ENCODE results near the gene HMGN4.

Gene HMGN4

DNA sequence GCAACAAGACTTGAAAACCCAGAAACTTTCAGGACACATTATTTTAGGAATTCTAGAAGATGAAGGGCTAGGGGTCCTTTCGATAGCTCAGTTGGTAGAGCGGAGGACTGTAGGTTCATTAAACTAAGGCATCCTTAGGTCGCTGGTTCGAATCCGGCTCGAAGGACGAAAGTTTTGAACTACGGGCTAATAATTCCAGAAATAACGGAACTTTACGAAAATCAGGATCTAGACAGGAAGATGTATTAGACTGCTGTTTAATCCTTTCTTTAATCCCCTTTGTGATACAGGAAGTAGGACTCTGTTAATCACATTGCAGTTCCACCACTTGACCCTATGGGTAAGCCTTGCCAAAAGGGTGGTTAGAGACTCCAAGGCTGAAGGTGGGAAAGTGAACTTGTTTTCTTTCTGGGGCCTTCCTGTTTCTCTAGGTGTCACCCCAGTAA is 37.4 kb downstream of the HMGN4 start:
- peaks cover 0 to 8% (median 6%) of the 10 kb centered on the region in 5 donors for H3K9me3 ChIP-seq (ENCODE audit: control insufficient read depth in 5 of 5, low read length in 5 of 5)
- H3K27ac ChIP-seq (ENCODE audit: low read depth, low read length) = no peak overlapping the region
- H3K36me3 ChIP-seq (ENCODE audit: control insufficient read depth in 5 of 5, insufficient read depth in 5 of 5, low read length in 5 of 5) = no peaks in the 10 kb centered on the region
- no peaks in the 10 kb centered on the region for H3K27me3 ChIP-seq (ENCODE audit: control insufficient read depth in 5 of 5, insufficient read depth in 4 of 5, low read length in 5 of 5)
- H3K9ac ChIP-seq (ENCODE audit: low read length in 5 of 5) = no peak overlapping the region
- H3K4me1 ChIP-seq (ENCODE audit: control insufficient read depth in 5 of 5, insufficient read depth in 5 of 5, low read length in 5 of 5) = peaks cover 4 to 21% (median 13%) of the 10 kb centered on the region in 5 donors
- H3K4me3 ChIP-seq (ENCODE audit: low read depth in 1 of 5, low read length in 5 of 5) = no peak overlapping the region

DNA sequence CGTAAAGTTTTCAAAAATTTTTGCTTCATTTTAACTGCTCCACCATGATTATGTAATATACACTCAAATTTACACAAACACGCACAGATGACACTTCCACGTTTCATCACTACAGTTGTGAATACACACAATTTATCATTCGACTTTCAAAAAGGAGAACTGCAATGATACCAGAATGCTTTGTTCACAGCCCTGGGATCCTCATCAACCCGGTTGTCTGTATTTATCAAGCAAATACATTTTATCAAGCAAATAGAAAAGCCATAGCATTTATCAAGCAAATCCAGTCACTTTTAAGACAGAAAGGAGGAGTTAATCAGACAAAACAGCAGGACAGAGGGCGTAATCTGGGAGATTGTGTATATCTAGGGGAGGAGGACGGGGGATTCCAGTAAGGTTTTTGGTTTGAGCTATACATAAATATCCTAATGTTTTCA is 38.3 kb downstream of the HMGN4 start:
- Histone ChIP-seq H3K4me1 (ENCODE audit: control insufficient read depth in 5 of 5, insufficient read depth in 5 of 5, low read length in 5 of 5) (peaks cover 4 to 21% (median 13%) of the 10 kb centered on the region in 5 donors), H3K9ac (ENCODE audit: low read length in 5 of 5) (peak overlapping the region in 1 of 5 donors; percentile 57), H3K9me3 (ENCODE audit: control insufficient read depth in 5 of 5, low read length in 5 of 5) (peaks cover 0 to 8% (median 6%) of the 10 kb centered on the region in 5 donors), H3K27ac (ENCODE audit: low read depth, low read length) (no peak overlapping the region), H3K4me3 (ENCODE audit: low read depth in 1 of 5, low read length in 5 of 5) (peak overlapping the region; percentile 19 to 68 (median 46)), H3K36me3 (ENCODE audit: control insufficient read depth in 5 of 5, insufficient read depth in 5 of 5, low read length in 5 of 5) (no peaks in the 10 kb centered on the region), H3K27me3 (ENCODE audit: control insufficient read depth in 5 of 5, insufficient read depth in 4 of 5, low read length in 5 of 5) (no peaks in the 10 kb centered on the region)

- H3K27me3 ChIP-seq (ENCODE audit: control insufficient read depth in 5 of 5, insufficient read depth in 4 of 5, low read length in 5 of 5) = no peaks in the 10 kb centered on the region
- peaks cover 0 to 8% (median 6%) of the 10 kb centered on the region in 5 donors for H3K9me3 ChIP-seq (ENCODE audit: control insufficient read depth in 5 of 5, low read length in 5 of 5)
- H3K9ac ChIP-seq (ENCODE audit: low read length in 5 of 5) = peak overlapping the region in 3 of 5 donors; percentile 27 to 57 (median 28)
- H3K4me3 ChIP-seq (ENCODE audit: low read depth in 1 of 5, low read length in 5 of 5) = peak overlapping the region; percentile 19 to 68 (median 46)
- H3K36me3 ChIP-seq (ENCODE audit: control insufficient read depth in 5 of 5, insufficient read depth in 5 of 5, low read length in 5 of 5) = no peaks in the 10 kb centered on the region
- H3K27ac ChIP-seq (ENCODE audit: low read depth, low read length) = no peak overlapping the region
- peaks cover 0 to 18% (median 13%) of the 10 kb centered on the region in 5 donors for H3K4me1 ChIP-seq (ENCODE audit: control insufficient read depth in 5 of 5, insufficient read depth in 5 of 5, low read length in 5 of 5)
These were observed 39.0 kb downstream of the HMGN4 start for GRCh38 chr6:26576929-26577719.

DNA sequence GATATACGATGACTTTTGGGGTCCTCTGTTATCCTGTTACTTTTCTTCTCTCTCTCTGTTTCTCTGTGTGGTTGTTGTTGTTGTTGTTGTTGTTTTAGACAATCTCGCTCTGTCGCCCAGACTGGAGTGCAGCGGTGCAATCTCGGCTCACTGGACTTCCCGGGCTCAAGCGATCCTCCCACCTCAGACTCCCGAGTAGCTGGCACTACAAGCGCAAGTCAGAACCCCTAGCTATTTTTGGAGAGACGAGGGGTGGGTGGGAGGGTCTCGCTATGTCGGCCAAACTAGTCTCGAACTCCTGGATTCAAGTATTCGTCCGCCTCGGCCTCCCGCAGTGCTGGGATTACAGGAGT is 39.5 kb downstream of the HMGN4 start:
- Histone ChIP-seq H3K4me3 (ENCODE audit: low read depth in 1 of 5, low read length in 5 of 5) (peak overlapping the region; percentile 19 to 68 (median 46)), H3K9me3 (ENCODE audit: control insufficient read depth in 5 of 5, low read length in 5 of 5) (peaks cover 0 to 8% (median 6%) of the 10 kb centered on the region in 5 donors), H3K27me3 (ENCODE audit: control insufficient read depth in 5 of 5, insufficient read depth in 4 of 5, low read length in 5 of 5) (no peaks in the 10 kb centered on the region), H3K36me3 (ENCODE audit: control insufficient read depth in 5 of 5, insufficient read depth in 5 of 5, low read length in 5 of 5) (no peaks in the 10 kb centered on the region), H3K4me1 (ENCODE audit: control insufficient read depth in 5 of 5, insufficient read depth in 5 of 5, low read length in 5 of 5) (peaks cover 0 to 15% (median 13%) of the 10 kb centered on the region in 5 donors), H3K27ac (ENCODE audit: low read depth, low read length) (no peak overlapping the region), H3K9ac (ENCODE audit: low read length in 5 of 5) (no peak overlapping the region)

DNA sequence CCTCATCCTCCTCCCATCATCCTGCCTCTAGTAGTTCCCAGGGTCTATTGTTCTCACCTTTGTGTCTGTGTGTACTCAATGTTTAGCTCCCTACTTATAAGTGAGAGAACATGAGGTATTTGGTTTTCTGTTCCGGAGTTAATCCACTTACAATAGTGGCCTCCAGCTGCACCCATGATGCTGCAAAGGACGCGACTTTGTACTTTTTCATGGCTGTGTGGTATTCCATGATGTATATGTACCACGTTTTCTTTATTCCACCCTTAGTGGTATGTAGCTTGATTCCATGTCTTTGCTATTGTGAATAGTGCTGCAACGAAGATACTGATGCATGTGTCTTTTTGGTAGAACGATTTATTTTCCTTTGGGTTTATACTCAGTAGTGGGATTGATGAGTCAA is 40.1 kb downstream of the HMGN4 start:
- H3K36me3 ChIP-seq (ENCODE audit: control insufficient read depth in 5 of 5, insufficient read depth in 5 of 5, low read length in 5 of 5) = no peaks in the 10 kb centered on the region
- peaks cover 0 to 8% (median 6%) of the 10 kb centered on the region in 5 donors for H3K9me3 ChIP-seq (ENCODE audit: control insufficient read depth in 5 of 5, low read length in 5 of 5)
- H3K27me3 ChIP-seq (ENCODE audit: control insufficient read depth in 5 of 5, insufficient read depth in 4 of 5, low read length in 5 of 5) = peaks cover 0 to under 1% (median 0%) of the 10 kb centered on the region in 5 donors
- peaks cover 0 to 15% (median 10%) of the 10 kb centered on the region in 5 donors for H3K4me1 ChIP-seq (ENCODE audit: control insufficient read depth in 5 of 5, insufficient read depth in 5 of 5, low read length in 5 of 5)
- no peak overlapping the region for H3K4me3 ChIP-seq (ENCODE audit: low read depth in 1 of 5, low read length in 5 of 5)
- H3K9ac ChIP-seq (ENCODE audit: low read length in 5 of 5) = no peak overlapping the region
- no peak overlapping the region for H3K27ac ChIP-seq (ENCODE audit: low read depth, low read length)

GRCh38 chr6:26578741-26579140 is 40.6 kb downstream of the HMGN4 start:
- H3K9me3 ChIP-seq (ENCODE audit: control insufficient read depth in 5 of 5, low read length in 5 of 5) = peaks cover 0 to 8% (median 6%) of the 10 kb centered on the region in 5 donors
- no peak overlapping the region for H3K27ac ChIP-seq (ENCODE audit: low read depth, low read length)
- peaks cover 0 to 3% (median 0%) of the 10 kb centered on the region in 5 donors for H3K27me3 ChIP-seq (ENCODE audit: control insufficient read depth in 5 of 5, insufficient read depth in 4 of 5, low read length in 5 of 5)
- no peaks in the 10 kb centered on the region for H3K36me3 ChIP-seq (ENCODE audit: control insufficient read depth in 5 of 5, insufficient read depth in 5 of 5, low read length in 5 of 5)
- no peak overlapping the region for H3K4me3 ChIP-seq (ENCODE audit: low read depth in 1 of 5, low read length in 5 of 5)
- H3K9ac ChIP-seq (ENCODE audit: low read length in 5 of 5) = no peak overlapping the region
- H3K4me1 ChIP-seq (ENCODE audit: control insufficient read depth in 5 of 5, insufficient read depth in 5 of 5, low read length in 5 of 5) = peaks cover 0 to 15% (median 10%) of the 10 kb centered on the region in 5 donors

DNA sequence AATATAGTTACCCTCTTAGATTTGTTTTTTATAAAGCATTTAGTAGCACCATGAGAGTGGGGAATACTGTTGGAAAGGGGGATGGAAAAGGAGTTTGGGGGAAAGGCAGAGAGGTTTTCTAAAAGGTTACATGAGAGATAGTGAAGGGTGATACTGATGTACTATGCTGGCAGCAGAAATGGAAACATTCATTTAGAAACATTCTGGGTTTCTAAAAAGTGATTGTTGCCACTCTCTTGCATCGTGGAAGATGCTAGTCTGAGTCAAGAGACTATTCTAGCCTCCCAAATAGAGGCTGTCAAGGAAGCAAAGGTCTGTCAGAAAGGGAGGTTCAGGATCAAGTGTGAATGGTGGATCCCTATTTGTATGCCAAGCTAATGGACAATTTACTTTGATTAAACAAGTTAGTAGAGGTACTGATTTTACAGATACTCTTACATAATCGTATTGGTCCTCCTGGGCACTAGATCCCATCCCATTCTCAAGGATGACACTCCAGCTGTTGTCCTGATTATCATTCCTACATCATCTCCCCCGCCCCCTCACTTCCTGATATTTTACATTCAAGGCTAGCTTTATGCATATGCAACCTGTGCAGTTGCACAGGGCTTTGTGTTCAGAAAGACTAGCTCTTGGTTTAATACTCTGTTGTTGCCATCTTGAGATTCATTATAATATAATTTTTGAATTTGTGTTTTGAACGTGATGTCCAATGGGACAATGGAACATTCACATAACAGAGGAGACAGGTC is 43.2 kb downstream of the HMGN4 start:
- peaks cover 0 to 8% (median 5%) of the 10 kb centered on the region in 5 donors for H3K27me3 ChIP-seq (ENCODE audit: control insufficient read depth in 5 of 5, insufficient read depth in 4 of 5, low read length in 5 of 5)
- peaks cover 0 to 14% (median 9%) of the 10 kb centered on the region in 5 donors for H3K4me1 ChIP-seq (ENCODE audit: control insufficient read depth in 5 of 5, insufficient read depth in 5 of 5, low read length in 5 of 5)
- no peak overlapping the region for H3K4me3 ChIP-seq (ENCODE audit: low read depth in 1 of 5, low read length in 5 of 5)
- H3K9me3 ChIP-seq (ENCODE audit: control insufficient read depth in 5 of 5, low read length in 5 of 5) = peaks cover 0 to 8% (median 6%) of the 10 kb centered on the region in 5 donors
- no peak overlapping the region for H3K27ac ChIP-seq (ENCODE audit: low read depth, low read length)
- no peaks in the 10 kb centered on the region for H3K36me3 ChIP-seq (ENCODE audit: control insufficient read depth in 5 of 5, insufficient read depth in 5 of 5, low read length in 5 of 5)
- no peak overlapping the region for H3K9ac ChIP-seq (ENCODE audit: low read length in 5 of 5)

DNA sequence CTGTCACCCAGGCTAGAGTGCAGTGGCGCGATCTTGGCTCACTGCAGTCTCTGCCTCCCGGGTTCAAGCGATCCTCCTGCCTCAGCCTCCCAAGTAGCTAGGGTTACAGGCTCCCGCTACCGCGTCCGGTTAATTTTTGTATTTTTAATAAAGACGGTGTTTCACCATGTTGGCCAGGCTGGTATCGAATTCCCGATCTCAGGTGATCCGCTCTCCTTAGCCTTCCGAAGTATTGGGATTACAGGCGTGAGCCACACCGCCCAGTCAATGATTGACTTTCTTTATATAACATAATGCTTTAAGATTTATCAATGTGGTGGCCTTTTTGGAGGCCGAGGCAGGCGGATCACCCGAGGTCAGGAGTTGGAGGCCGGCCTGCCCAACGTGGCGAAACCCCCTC is 50.8 kb downstream of the HMGN4 start:
- Histone ChIP-seq H3K27ac (ENCODE audit: low read depth, low read length) (no peak overlapping the region), H3K36me3 (ENCODE audit: control insufficient read depth in 5 of 5, insufficient read depth in 5 of 5, low read length in 5 of 5) (no peaks in the 10 kb centered on the region), H3K9me3 (ENCODE audit: control insufficient read depth in 5 of 5, low read length in 5 of 5) (no peaks in the 10 kb centered on the region), H3K4me1 (ENCODE audit: control insufficient read depth in 5 of 5, insufficient read depth in 5 of 5, low read length in 5 of 5) (no peaks in the 10 kb centered on the region), H3K9ac (ENCODE audit: low read length in 5 of 5) (no peak overlapping the region), H3K4me3 (ENCODE audit: low read depth in 1 of 5, low read length in 5 of 5) (no peak overlapping the region), H3K27me3 (ENCODE audit: control insufficient read depth in 5 of 5, insufficient read depth in 4 of 5, low read length in 5 of 5) (peaks cover 0 to 28% (median 12%) of the 10 kb centered on the region in 5 donors)

GRCh38 chr6:26592649-26593048 is 54.5 kb downstream of the HMGN4 start:
- H3K27ac ChIP-seq (ENCODE audit: low read depth, low read length) = no peak overlapping the region
- H3K36me3 ChIP-seq (ENCODE audit: control insufficient read depth in 5 of 5, insufficient read depth in 5 of 5, low read length in 5 of 5) = no peaks in the 10 kb centered on the region
- peaks cover 6 to 22% (median 18%) of the 10 kb centered on the region in 5 donors for H3K4me1 ChIP-seq (ENCODE audit: control insufficient read depth in 5 of 5, insufficient read depth in 5 of 5, low read length in 5 of 5)
- H3K9me3 ChIP-seq (ENCODE audit: control insufficient read depth in 5 of 5, low read length in 5 of 5) = no peaks in the 10 kb centered on the region
- H3K27me3 ChIP-seq (ENCODE audit: control insufficient read depth in 5 of 5, insufficient read depth in 4 of 5, low read length in 5 of 5) = peaks cover 0 to 20% (median 12%) of the 10 kb centered on the region in 5 donors
- H3K4me3 ChIP-seq (ENCODE audit: low read depth in 1 of 5, low read length in 5 of 5) = no peak overlapping the region
- H3K9ac ChIP-seq (ENCODE audit: low read length in 5 of 5) = no peak overlapping the region

Data from subcutaneous abdominal adipose tissue (tissue), 5 donors.